NT2/D1 (cell line): Measurements from ENCODE around the gene NRG2.

ENCODE experiments used
- DNase-seq: peaks from one replicate; pipeline ENCODE4 v3.0.0-alpha.2; 2011; ENCODE audit warnings: low read depth, low spot score
- H3K27me3 ChIP-seq: 2 replicates; pipeline ENCODE4 v1.6.0; 2011; ENCODE audit warnings: mild to moderate bottlenecking; ENCODE audit not compliant: insufficient read length, insufficient read depth
- H3K36me3 ChIP-seq: 2 replicates; pipeline ENCODE4 v1.6.1; 2011; ENCODE audit warnings: mild to moderate bottlenecking, low read length, mixed read lengths; ENCODE audit not compliant: insufficient read depth, insufficient read length
- H3K4me1 ChIP-seq: 2 replicates; pipeline ENCODE4 v1.5.1; 2011; ENCODE audit not compliant: insufficient read depth, insufficient read length
- H3K4me3 ChIP-seq: 2 replicates; pipeline ENCODE4 v1.5.1; 2011; ENCODE audit warnings: low read depth; ENCODE audit not compliant: insufficient read length
- H3K9ac ChIP-seq: 2 replicates; pipeline ENCODE4 v1.6.0; 2011; ENCODE audit warnings: low read depth; ENCODE audit not compliant: insufficient read length
- H3K9me3 ChIP-seq: 2 replicates; pipeline ENCODE4 v1.5.1; 2011; ENCODE audit warnings: mild to moderate bottlenecking, low read length; ENCODE audit not compliant: insufficient read depth
- SUZ12 ChIP-seq: IDR thresholded peaks from 2 replicates; pipeline ENCODE4 v1.6.1; 2011; ENCODE audit not compliant: insufficient read length, insufficient read depth; ENCODE audit errors: extremely low read depth
- YY1 ChIP-seq: IDR thresholded peaks from 2 replicates; pipeline ENCODE4 v1.6.1; 2011; ENCODE audit not compliant: insufficient read length, insufficient read depth
- ZNF274 ChIP-seq: IDR thresholded peaks from 2 replicates; pipeline ENCODE4 v1.6.1; 2011; ENCODE audit warnings: mild to moderate bottlenecking, low read depth, low read length

The NRG2 gene

DNA sequence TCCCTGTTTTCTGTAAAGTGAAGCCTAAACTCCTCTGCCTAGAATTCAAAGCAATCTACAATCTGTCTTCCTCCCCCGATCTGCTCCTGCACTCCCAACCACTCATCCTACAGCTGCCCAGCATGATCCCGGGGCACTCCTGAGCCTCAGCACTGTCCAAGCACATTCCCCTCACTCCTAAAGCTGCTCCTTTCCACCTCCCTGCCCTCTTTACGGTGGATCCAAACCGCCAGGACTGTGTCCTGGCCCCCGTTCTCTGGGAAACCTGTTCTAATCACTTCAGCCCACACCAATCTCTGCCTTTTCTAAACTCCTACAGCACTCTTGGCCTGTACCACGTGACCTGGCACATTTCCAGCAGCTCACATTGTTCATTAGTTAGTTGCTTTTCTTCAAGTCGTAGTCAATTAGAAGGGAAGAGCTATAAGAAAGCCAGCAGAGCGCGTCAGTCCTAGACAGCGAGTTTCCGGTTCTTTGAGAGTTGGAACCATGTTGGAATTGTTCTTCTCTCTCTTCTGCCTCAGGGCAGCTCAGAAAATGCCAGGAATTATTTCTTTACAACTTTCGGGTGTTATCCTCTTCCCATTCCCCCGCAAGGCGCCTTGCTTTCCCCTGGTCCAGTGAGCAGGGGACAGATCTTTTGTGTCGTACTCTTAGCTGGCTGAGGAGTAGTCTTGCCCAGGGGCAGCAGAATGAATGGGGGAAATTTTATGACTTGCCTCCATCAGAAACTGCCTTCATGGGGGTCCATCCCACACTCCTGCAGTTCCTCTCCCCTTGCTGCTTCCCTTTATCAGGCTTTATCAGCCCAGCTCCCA is 60.7 kb downstream of the NRG2 start:
- no peaks in the 10 kb centered on the region for H3K9me3 ChIP-seq
- no peaks in the 10 kb centered on the region for H3K27me3 ChIP-seq
- no peak overlapping the region for H3K9ac ChIP-seq
- H3K36me3 ChIP-seq = no peaks in the 10 kb centered on the region
- TF ChIP-seq SUZ12 = no peak
- TF ChIP-seq ZNF274 = no peak
- TF ChIP-seq YY1 = no peak
- H3K4me3 ChIP-seq = no peak overlapping the region
- no peak for DNase-seq
- peaks cover 16% of the 10 kb centered on the region for H3K4me1 ChIP-seq

DNA sequence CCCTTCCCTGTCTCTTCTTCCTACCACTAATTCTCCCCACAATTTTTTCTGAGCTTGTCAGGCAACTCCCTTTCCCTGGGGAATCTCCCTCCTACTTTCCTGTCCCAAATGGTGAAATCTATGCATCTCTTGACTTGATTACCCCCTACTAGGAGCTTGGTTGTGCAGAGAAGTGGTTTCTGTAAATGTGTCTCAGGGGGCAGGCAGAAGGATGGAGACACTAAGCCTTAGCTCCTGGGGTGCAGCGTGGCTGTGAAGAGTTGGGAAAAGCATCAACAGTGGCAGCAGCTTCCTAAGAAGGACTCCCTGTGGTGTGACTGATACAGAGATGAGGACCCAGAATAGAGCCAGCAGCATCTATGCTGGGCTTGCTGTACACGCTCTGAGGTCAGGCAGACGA is 62.3 kb downstream of the NRG2 start:
- Histone ChIP-seq H3K27me3 (no peaks in the 10 kb centered on the region), H3K36me3 (no peaks in the 10 kb centered on the region), H3K9ac (no peak overlapping the region), H3K4me1 (peaks cover 16% of the 10 kb centered on the region), H3K9me3 (no peaks in the 10 kb centered on the region), H3K4me3 (no peak overlapping the region)
- DNase-seq = no peak
- TF ChIP-seq SUZ12 = no peak
- TF ChIP-seq ZNF274 = no peak
- no peak for TF ChIP-seq YY1

DNA sequence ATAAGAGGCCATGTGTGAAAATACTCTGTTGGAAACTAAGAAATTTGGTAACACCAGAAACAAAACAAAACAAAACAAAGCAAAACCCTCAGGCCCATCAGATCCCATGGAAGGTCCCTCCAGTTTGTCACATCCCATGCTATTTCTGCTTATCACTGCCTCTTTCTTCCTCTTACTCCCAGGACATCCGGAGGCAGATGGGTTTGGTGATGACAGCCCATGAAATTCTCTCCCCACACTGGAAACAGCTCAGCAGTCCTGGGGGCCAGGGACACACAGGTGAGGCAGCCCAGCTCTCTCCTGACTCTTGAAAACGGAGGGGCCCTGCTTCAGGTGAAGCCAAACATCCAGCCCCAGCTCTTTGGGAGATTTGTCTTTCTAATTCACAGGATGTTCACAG is 63.2 kb downstream of the NRG2 start:
- Histone ChIP-seq H3K9ac (no peak overlapping the region), H3K36me3 (no peaks in the 10 kb centered on the region), H3K4me3 (no peak overlapping the region), H3K27me3 (no peaks in the 10 kb centered on the region), H3K4me1 (peaks cover 18% of the 10 kb centered on the region), H3K9me3 (no peaks in the 10 kb centered on the region)
- DNase-seq = no peak
- no peak for TF ChIP-seq YY1
- no peak for TF ChIP-seq ZNF274
- no peak for TF ChIP-seq SUZ12

DNA sequence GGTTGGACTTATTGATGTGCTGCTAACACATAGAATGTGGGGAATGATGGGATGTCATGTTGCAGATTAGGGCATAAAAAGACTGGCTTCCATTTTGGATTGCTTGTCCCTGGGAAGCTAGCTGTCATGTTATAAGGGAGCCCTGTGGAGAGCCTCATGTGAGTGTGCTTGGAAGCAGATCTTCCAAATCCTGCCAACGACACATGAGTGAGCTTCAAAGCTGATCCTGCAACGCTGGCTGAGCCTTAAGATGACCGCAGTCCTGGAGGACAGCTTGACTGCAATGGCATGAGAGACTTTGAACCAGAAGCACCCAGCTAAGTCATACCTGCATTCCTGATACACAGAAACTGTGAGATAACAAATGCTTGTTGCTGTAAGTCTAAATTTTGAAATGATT is 63.6 kb downstream of the NRG2 start:
- no peak for TF ChIP-seq ZNF274
- TF ChIP-seq SUZ12 = no peak
- no peak for TF ChIP-seq YY1
- Histone ChIP-seq H3K4me1 (peaks cover 15% of the 10 kb centered on the region), H3K27me3 (no peaks in the 10 kb centered on the region), H3K4me3 (no peak overlapping the region), H3K36me3 (no peaks in the 10 kb centered on the region), H3K9ac (no peak overlapping the region), H3K9me3 (no peaks in the 10 kb centered on the region)
- DNase-seq = no peak

DNA sequence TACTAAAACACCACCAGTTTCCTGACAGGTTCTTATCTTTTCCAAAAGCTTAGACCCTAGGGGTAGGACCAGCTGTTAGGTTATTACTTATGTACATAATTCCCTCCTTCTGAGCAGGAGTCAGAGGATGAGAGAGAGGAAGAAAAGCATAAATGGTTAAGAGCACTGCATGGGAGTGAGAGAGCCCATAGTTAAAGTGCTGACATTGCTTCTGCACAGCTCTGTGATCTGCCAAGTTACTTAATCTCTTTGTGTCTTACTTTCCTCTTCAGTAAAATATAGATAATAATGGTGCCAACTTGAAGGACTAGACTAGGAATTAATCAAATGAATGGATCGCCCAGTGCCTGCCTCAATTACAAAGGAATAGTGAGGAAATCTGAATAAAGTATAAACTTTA is 66.4 kb downstream of the NRG2 start:
- TF ChIP-seq YY1 (no peak), ZNF274 (no peak), SUZ12 (no peak)
- Histone ChIP-seq H3K9me3 (no peaks in the 10 kb centered on the region), H3K4me3 (no peak overlapping the region), H3K27me3 (no peaks in the 10 kb centered on the region), H3K9ac (no peak overlapping the region), H3K4me1 (peaks cover 7% of the 10 kb centered on the region), H3K36me3 (no peaks in the 10 kb centered on the region)
- DNase-seq = no peak

DNA sequence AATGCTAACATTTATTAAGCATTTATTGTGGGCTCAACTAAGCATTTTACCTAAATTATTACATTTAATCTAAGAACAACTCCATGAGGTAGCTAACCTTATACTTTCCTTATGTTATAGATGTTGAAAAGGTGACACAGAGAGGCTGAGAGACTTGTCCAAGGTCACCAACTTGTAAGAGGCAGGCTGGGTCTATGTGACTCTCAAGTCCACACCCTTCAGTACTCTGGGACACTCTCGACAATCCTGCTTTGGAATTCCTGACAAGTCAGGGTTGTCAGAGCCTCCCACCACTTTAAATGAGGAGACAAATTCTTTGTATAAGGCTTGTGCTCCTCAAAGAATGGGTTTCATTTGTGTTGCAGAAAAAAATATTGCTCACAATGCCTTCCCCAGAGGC is 67.2 kb downstream of the NRG2 start:
- peaks cover 2% of the 10 kb centered on the region for H3K4me1 ChIP-seq
- DNase-seq = no peak
- H3K9me3 ChIP-seq = no peaks in the 10 kb centered on the region
- no peaks in the 10 kb centered on the region for H3K27me3 ChIP-seq
- no peaks in the 10 kb centered on the region for H3K36me3 ChIP-seq
- H3K9ac ChIP-seq = no peak overlapping the region
- TF ChIP-seq SUZ12 (no peak), YY1 (no peak), ZNF274 (no peak)
- no peak overlapping the region for H3K4me3 ChIP-seq

DNA sequence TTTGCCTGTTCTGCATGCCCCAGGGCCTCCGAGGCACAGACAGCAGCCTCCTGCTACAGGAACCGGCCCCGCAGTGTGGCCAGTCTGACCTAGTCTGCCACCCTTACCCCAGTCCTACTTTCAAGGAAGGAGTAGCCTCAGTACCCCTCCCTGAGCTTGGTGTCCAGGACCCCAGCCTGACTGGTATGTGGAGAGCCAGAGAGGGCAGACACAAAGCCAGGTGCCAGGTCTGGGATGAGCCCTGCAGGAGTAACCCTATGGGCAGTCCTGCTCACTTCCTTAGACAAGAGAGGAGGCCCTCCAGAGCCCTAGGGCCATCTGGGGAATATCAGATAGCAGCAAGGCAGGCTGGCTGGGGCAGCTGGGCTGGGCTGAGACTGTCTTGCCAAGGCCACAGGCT is 67.8 kb downstream of the NRG2 start:
- Histone ChIP-seq H3K9ac (no peak overlapping the region), H3K36me3 (no peaks in the 10 kb centered on the region), H3K27me3 (peaks cover 2% of the 10 kb centered on the region), H3K4me3 (no peak overlapping the region), H3K9me3 (no peaks in the 10 kb centered on the region), H3K4me1 (peaks cover 2% of the 10 kb centered on the region)
- TF ChIP-seq YY1 (no peak), ZNF274 (no peak), SUZ12 (no peak)
- DNase-seq = no peak

DNA sequence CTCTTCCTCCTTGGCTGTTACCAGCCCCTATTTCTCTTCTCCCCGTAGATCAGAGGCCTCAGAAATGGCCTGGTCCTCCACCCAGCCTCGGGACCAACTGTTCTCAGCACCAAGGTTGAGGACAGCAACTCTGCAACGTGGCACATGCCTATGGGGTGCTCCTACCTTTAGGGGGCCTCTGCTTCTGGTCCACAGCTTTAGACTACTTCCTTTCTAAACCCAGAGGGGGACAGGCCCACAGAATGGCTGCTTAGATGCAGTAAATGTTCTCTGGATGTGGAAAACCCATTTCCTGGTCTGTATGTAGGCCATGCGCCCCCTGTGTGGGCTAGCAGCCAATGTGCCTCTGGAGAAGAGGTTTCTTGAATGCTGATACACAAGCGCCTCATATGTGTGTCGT is 68.4 kb downstream of the NRG2 start:
- Histone ChIP-seq H3K36me3 (no peaks in the 10 kb centered on the region), H3K9me3 (no peaks in the 10 kb centered on the region), H3K27me3 (peaks cover 6% of the 10 kb centered on the region), H3K4me3 (no peak overlapping the region), H3K4me1 (peaks cover 2% of the 10 kb centered on the region), H3K9ac (no peak overlapping the region)
- TF ChIP-seq YY1 (no peak), ZNF274 (no peak), SUZ12 (no peak)
- no peak for DNase-seq
